GM18867 (cell line): ENCODE results near the gene CAPN15.
"Not testable (repeated sequence)": the region's sequence is repeated elsewhere in the genome, so short reads cannot be mapped to it uniquely, and the experiment has no call there.

Experiments
- ATAC-seq: cut with Tn5 transposase; IDR thresholded peaks from one replicate; pipeline ENCODE4 v1.9.1; 2021; ENCODE audit warnings: mild to moderate bottlenecking, moderate library complexity; ENCODE audit not compliant: unreplicated experiment

The CAPN15 gene

DNA sequence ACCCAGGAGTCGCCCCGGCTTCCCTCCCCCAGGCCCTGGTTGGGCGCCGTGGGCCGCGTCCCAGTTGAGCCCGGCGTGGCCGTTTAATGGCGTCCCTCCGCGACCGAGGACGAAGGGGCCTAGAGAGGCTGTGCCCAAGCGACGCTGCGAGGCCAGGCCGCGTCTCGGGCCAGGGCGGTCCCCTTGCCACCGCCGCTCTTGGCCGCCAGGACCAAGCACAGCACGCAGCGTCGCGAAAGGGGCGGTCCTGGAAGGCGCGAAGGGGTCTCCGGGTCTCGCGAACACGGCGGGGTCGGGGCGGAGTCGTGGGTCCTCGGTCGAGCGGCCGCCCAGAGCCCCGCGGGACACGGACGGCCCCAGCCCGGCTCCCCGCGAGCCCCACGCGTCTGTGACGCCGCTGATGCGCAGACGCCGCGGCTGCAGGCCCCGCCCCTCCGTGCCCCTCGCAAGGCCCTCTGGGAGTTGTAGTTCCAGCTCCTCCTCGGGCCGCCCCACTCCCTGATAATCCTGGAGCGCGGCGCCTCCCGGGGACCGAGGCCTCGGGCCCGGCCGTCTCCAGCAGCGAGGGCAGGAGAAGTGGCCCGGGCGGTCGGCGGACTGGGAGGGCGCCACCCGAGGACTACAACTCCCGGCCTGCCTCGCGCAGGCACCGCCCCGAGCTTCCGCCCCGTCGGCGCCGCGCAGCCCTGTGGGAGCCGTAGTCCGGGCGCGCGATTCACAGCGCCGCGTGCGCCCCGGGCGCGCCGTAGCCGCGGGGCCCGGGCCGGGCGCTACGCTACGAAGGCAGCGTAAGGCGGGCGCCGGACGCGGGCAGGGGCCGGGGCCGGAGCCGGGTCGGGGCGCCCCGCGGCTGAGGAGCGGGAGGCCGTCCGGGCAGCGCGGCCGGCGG is at the start of gene CAPN15:
Gene CAPN15, plus strand, starts transcription at position 698 of the 889 bp plus-strand sequence. CDS start 19,127 bp downstream, outside the sequence.
- peak; percentile 63 for ATAC-seq

DNA sequence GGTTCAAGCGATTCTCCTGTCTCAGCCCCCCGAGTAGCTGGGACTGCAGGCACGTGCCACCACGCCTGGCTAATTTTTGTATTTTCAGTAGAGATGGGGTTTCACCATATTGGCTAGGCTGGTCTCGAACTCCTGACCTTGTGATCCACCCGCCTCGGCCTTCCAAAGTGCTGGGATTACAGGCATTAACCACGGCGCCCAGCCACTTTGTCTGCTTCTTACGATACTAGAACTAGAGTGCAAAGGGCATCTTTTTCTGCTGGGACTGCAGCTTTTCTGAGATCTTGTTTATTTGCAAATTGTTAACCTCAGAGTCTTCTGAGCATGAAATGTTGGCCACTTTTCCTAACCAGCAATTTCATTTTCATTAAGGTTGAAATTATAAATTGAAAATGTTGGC is 49.2 kb upstream of the CAPN15 start:
- ATAC-seq: not testable (repeated sequence)

DNA sequence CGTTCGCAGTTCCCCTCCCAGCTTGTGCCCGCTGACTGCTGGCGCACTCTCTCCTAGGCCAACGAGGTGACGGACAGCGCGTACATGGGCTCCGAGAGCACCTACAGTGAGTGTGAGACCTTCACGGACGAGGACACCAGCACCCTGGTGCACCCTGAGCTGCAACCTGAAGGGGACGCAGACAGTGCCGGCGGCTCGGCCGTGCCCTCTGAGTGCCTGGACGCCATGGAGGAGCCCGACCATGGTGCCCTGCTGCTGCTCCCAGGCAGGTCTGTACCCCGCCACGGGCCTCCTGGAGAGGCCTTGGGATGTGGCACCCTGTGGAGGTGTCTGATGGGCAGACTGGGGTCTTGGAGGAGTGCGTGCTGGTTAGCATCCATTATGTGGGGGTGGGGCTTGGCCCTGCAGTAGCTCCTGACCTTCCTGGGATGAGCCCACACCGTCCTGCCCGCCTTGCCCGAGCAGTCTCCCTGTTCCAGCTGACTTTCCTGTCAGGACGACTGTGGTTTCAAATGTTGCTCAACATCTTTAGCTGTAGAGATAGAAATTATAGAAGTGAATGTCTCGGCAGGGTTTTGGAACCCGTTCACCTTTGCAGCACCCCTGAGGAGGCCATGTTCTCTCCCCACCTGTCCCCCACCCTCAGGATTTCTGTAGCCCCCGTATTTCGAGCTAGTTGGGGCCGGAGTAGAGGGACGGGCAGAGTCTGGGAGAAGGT is 44.9 kb upstream of the CAPN15 start:
- ATAC-seq: no peak

DNA sequence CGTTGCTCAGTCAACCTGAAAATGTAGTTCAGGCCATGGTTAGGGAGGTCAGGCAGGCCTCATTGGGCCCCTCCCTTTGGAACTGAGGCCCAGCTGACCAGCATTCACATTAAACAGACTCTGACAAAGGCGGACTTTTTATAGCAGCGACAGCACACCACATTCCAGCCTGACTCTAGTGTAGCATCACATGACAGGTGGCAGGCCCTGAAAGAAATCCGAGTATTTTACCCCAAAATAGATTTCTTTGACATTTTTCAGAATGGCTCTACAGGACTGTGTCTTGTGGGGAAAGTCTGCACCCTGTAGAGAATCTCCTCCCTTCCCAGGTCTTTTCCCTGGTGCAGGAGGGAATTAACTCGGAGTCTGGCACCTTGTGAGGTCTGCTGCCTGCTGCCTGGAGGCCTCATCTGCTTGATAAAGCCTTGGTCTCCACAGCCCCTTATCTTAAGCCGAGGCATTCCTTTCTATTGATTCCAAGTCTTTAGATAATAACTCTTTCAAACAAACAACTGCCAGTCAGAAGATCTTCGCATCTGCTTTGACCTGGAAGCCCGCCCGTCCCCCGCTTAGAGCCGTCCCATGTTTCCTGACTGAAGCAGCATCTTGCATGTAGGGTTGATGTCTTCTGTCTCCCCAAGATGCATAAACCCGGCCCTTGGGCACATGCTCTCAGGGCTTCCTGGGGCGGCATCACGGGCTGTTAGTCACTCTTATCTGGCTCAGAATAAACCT is 44.0 kb upstream of the CAPN15 start:
- no peak for ATAC-seq

DNA sequence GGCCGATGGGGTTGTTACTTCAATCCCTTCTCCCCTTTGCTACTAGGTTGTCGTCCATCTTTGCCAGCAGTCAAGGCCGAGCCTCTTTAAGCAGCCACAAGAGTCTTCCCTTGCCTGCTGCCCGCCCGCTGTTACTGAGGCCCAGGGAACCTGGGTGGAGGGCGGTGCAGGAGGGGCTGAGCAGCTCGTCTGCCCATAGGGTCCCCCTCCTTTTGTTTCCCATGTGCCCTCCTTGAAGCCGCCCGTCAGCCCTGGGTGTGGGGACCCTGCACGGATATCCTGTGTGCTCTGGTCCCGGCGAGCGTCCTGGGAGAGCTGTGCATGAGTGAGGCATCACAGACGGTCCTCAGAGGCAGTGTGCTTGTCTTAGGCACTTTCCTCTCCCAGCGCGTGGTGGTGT is 37.9 kb upstream of the CAPN15 start:
- no peak for ATAC-seq

DNA sequence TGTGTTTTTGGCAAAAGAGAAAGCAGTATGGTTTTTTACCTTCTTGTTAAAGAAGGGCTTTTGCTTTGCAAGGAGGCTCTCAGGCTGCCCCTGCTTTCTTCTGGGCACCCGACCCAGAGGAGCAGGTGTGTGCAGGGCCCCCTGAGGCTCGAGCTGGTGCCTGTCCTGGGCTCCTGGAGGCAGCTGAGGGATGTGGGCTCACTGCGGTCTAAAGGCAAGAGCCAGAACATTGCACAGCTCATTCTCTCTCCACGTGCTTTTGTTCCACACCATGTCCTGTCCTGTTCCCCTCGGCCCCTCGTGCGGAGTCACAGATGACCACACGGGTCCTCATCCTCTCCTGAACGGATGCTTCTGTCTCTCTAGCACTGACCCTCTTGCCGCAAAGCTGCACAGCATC is 36.7 kb upstream of the CAPN15 start:
- no peak for ATAC-seq

DNA sequence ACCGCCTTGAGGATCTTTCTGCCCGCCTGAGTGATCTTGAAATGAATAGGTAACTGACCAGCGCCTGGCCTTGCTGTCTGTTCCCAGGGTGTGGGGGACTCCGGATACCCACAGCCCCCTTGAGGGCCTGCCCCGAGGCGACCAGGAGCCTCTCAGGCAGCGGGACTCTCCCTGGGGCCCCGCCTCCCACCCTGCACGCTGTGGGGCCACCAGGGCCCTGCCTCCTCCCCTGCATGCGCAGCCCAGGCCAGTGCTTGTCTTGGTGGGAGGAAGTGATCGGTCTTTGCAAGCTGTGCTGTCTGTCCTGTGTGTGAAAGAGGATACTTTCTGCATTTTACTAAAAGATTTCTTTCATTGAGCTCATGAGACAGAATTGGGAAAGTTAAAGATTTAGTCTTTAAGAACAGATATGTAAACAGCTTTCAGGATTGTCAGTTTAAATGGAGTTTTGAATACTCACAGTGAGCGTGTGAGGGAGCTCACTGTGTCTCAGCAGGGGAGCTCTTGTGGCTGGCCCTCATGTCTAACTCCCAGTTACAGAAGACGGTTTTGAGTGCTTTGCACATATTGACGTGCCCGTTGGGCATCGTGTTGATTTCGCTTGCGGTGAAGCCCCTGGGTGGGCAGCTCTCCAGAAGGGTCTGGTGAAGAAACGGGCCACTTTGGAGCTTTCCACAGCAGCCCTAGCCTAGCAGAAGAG is 36.1 kb upstream of the CAPN15 start:
- no peak for ATAC-seq

DNA sequence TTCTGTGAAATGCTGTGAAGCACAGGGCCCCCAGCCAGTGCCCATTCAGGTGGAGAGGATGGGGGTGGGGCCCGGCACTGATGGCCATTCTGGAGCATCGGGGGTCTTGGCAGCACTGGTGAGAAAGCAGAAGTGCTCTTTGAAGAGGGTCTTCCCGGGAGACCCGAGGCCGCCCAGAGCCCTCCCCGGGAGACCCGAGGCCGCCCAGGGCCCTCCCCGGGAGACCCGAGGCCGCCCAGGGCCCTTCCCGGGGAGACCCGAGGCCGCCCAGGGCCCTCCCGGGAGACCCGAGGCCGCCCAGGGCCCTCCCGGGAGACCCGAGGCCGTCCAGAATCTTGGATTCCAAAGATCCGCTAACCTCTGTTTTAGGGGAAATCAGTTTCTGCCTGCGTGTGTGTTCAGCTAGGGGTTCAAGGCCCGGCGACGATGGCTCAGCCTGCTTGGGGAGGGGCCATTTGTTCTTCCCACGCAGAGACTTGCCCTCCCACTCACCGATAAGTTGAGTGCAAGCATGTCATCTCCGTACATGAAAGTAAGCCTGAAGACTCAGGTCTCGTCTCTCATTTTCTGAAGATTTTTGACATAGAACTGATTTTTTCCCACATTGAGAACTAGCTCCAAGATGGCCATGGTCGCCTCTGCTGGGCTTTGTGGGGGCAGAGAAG is 35.2 kb upstream of the CAPN15 start:
- no peak for ATAC-seq

DNA sequence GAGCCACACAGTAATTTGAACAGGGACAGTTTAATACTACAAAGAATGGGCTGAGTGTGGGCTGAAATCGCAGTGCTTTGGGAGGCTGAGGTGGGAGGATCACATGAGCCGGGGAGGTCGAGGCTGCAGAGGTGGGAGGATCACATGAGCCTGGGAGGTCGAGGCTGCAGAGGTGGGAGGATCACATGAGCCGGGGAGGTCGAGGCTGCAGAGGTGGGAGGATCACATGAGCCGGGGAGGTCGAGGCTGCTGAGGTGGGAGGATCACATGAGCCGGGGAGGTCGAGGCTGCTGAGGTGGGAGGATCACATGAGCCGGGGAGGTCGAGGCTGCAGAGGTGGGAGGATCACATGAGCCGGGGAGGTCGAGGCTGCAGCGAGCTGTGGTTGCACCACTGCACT is 32.8 kb upstream of the CAPN15 start:
- ATAC-seq: not testable (repeated sequence)

DNA sequence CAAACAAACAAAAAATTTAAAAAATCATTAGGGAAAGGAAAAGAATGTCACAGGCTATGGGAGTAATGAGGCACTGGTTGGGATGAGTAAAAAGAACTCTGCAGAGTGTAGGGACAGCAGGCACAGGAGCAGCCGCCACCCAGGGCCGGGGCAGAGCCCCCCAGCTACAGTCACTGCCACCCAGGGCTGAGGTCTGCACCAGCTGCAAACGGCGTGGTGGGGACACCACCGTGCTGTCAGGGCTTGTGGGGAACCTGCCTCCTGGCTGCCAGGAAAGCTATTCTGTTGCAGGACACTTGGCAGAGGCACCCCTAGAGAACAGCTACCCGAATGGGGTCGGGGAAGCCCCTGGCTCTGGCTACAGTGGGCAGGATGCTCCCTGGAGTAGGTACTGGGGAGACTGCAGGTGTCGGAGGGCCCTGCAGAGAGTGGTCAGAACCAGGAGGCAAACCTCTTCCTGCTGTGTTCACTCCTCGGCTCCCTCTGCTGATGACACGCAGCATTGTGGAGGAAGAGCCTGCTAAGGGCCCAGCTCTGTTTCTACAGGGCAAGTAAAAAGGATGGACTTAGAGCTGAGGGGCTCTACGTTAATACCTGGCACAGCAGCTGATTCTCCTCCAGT is 32.3 kb upstream of the CAPN15 start:
- ATAC-seq: no peak

DNA sequence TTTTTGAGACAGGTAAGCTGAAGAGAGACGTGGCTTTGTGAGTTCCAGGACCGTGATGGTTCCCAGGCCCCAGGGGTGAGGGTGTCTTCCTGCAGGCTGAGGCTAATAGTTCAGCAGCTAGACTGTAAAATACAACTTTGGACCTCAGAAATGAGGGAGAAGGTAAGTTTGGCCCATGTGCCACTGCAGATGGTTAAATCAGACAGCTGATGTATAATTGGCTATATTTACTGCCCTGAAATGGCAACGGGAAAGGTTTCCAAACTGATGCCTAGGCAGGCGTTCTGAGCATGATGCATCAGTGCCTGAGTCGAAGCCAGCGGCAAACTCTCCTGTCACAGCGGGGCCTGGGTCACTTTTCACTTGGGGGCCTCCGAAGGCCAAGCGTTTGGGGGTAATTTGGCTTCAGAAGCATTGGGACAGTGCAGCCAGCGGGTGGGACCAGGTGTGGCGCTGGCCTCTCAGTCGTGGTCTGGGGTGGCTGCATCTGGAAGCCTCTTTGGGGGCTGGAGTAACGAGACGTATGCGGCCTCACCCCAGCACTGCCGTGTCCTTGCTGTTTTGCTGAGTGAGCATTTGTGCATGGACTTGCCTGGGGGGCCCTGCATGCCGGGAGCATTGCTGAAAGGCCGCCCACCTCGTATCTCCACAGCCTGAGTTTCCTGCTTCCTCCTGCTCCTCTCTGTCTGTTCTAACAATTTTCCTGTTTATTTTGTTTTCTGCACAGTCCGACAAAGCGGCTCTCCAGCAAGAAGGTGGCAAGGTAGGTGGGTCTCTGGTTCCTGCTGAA is 31.2 kb upstream of the CAPN15 start:
- ATAC-seq: no peak

DNA sequence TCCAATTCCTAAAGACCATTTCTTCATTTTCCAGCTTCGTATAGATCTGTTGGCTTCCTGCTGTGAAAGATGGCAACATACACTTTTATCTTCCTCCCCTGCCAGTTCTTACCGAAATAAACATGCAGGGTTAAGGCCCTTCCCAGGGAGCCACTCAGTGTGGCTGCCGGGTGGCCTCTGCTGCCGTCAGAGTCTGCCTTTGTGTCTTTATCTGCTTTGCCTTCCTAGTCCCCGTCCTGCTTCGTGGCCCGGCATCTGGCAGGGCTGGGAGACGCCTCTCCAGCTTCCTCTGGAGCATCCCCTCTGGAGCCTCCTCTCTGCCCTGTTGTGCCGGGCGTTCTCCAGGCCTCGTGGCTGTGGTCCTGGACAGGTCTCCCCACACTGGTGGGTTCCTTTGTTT is 30.3 kb upstream of the CAPN15 start:
- ATAC-seq: no peak

DNA sequence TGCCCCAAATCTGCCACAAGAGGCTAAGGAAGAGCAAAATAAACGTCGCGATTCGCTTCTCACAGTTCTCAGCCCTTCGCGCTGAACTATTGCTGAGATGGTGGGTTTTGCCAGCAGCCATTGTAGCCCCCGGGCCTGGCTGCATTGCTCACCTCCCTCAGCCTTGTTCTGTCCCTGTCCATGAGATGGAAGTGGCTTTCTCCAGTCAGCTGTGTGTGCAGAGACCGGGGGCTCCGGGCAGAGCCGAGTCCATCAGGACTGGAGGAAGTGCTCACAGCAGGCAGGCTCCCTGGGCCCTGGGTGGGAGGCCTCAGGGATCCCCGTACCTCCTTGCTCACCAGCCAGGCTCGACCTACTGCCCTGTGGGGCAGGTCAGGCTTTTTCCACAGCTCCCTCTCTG is 27.6 kb upstream of the CAPN15 start:
- ATAC-seq: no peak

DNA sequence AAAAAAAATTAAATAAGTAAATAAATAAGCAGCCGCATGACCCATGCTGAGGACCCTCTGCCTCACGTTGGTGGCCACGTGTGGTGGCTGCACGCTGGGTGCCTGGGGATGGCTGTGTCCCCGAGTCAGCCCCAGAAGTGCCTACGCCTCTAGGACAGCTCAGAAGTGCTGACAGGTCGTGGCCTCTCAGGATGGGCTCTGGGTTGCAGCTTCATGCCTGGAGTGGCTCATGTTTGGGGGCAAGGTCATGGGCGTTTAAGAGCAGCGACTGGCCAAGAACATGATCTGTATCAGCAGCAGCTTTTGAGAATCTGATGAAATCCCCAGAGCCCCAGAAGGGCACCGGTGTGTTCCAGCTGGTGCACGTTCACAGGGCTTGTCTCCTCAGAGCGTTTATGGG is 26.8 kb upstream of the CAPN15 start:
- no peak for ATAC-seq

DNA sequence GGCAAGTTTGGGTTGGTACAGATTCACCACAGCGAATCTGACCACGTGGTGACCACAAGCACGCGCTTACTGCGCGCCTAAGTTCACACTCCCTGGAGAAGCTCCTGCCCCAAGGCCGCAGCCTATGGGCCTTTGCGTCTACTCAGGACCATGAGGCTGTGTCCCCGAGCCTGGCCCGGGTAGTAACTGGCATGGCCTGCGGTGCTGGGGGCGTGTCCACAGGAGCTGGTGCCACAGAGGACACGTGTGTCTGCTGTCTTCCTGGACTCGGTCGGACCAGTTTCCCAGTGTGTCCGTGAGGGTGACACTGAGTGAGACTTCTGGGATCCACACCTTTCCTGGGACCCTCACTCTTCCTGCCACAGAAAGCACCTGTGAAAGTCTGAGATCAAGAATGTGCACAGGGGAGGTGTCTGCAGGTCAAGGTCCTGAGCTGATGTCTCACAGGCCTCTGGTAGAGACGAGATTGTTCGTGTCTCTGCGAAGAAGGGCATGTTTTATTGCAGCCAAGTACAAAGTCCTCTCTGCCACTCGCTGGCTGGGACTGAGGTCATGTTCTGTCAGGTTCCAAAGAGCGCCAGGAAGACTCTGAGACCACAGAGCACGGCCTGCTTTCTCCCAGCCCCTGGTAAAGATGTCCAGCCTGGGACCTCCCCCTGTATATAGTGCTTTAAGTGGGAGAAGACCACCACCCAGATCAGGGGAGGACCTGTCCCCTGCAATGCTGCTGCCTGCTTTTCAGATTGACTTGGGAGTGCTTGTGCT is 25.2 kb upstream of the CAPN15 start:
- ATAC-seq: no peak

DNA sequence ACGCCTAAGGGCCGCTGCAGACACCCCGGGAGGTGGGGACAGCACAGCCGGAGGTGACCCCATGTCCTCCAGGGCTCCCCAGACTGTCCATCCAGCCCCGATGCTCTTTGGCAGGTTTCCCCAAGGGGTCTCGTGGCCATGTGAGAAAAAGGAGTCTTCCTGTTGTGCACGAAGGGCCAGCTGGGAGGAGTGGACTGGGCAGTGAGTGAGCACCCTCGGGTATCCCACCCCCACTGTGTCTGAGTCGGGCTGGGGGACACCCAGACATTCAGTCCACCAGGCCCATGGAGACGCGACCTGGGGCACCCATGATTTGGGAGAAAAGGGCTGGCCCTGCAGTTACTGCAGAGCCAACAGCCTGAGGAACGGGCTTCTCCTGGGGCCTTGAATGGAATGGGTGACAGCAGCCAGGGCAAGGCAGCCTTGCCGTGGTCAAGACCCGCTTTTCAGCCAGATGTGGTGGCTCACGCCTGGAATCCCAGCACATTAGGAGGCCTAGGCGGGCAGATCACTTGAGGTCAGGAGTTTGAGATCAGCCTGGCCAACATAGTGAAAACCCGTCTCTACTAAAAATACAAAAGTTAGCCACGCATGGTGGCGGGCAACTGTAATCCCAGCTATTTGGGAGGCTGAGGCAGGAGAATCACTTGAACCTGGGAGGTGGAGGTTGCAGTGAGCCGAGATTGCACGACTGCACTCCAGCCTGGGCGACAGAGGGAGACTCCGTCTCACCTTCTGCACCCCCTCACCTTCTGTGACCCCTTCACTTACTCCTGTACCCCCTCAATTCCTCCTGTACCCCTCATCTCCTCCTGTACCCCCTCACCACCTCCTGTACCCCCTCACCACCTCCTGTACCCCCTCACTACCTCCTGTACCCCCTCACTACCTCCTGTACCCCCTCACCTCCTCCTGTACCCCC is 24.1 kb upstream of the CAPN15 start:
- no peak for ATAC-seq

DNA sequence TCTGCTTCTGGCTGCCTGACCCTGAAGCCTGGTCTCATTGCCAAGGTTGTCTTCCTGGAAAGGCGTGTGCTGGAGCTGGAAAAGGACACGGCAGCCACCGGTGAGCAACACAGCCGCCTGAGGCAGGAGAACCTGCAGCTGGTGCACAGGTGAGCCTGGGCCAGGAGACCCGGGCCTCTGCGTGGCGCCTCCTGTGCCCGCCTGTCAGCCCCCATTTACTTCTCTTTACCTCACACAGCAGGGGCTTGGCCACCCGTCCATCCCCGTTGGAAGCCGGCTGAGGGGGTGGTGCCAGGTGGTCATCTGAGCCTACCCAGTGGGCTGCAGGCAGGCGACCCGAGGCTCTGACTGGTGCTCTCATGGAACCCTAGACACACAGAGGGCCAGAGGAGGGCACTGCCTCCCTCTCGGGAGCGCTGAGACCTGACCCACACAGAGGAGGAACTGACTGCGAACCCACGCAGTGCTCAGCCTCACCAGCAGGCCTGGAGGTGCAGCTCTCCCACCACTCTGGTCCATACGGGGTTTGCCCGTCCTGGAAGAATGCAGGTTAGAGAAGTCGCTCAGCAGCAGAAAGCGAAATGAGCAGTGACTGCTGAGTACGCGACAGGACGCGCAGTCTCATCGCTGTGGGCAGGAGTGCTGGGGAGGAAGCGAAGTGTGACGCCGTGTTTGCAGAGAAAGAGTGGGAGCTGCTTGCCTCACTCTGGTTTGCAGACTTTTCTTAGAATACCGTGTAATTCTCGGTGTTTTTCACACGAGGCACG is 21.9 kb upstream of the CAPN15 start:
- no peak for ATAC-seq
